Thyroid gland (tissue), 4 donors: Measurements from ENCODE around the gene SAMD4A.

Source experiments
- CTCF ChIP-seq, 6 experiments: fragments of 200-600 bp in 3 of 6; fragments of 450-650 bp in 3 of 6; sonication (generic) in 3 of 6; IDR thresholded peaks; one replicate each; pipeline ENCODE4 v1.5.1; 2016 to 2019; ENCODE audit warnings: antibody characterized with exemption in 6 of 6, mild to moderate bottlenecking in 2 of 6, inconsistent platforms in 1 of 6, moderate library complexity in 1 of 6
- POLR2A ChIP-seq, 2 donors: fragments of 450-650 bp; IDR thresholded peaks; one replicate each; pipeline ENCODE4 v1.6.1; 2017; ENCODE audit warnings: antibody characterized with exemption in 2 of 2, mild to moderate bottlenecking in 2 of 2, moderate library complexity in 1 of 2

- no peak for TF ChIP-seq POLR2A (IDR thresholded peaks at IDR 0.05)
- no peak for TF ChIP-seq CTCF (IDR thresholded peaks at IDR 0.05)
Measured at GRCh38 chr14:54797556-54797955, 230.6 kb downstream of the SAMD4A start.
